Mesothelial cell of epicardium (in vitro differentiated cells): ENCODE results near the gene MS4A6A. TPM values are rescaled to one million over a fixed set of nuclear protein-coding genes. Genes with fewer than 3 reads are reported as not detected.

Experiments used
- DNase-seq, 2 experiments: peaks; one replicate each; pipeline ENCODE4 v3.0.0; 2021; ENCODE audit warnings: low spot score in 2 of 2; ENCODE audit not compliant: unreplicated experiment in 2 of 2
- H3K27ac Mint-ChIP-seq: 2 replicates; pipeline ENCODE4 v1.8.0; 2021; ENCODE audit warnings: mixed read lengths
- H3K27me3 Mint-ChIP-seq: 2 replicates; pipeline ENCODE4 v1.8.0; 2021; ENCODE audit warnings: low read depth, mixed read lengths
- H3K36me3 Mint-ChIP-seq: 2 replicates; pipeline ENCODE4 v1.8.0; 2021; ENCODE audit warnings: mixed read lengths
- H3K4me1 Mint-ChIP-seq: 2 replicates; pipeline ENCODE4 v1.8.0; 2021; ENCODE audit warnings: mixed read lengths
- H3K4me3 Mint-ChIP-seq: 2 replicates; pipeline ENCODE4 v1.8.0; 2021; ENCODE audit warnings: mild to moderate bottlenecking, moderate library complexity, mixed read lengths
- H3K9me3 Mint-ChIP-seq: 2 replicates; pipeline ENCODE4 v1.8.0; 2021; ENCODE audit warnings: mixed read lengths
- total RNA-seq: library from RNA; stranded (reverse); gene quantifications from 3 replicates; pipeline ENCODE4 v1.2.1, GENCODE V29; 2021
- TF ChIP-seq, protein P1 (sequence below): fragments of 200-600 bp; sonication (generic); IDR thresholded peaks from one replicate; pipeline ENCODE4 v1.5.0; 2021; ENCODE audit warnings: antibody characterized with exemption; ENCODE audit not compliant: unreplicated experiment

The MS4A6A gene, protein sequence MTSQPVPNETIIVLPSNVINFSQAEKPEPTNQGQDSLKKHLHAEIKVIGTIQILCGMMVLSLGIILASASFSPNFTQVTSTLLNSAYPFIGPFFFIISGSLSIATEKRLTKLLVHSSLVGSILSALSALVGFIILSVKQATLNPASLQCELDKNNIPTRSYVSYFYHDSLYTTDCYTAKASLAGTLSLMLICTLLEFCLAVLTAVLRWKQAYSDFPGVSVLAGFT
- not detected in 3 replicates for total RNA-seq

DNA sequence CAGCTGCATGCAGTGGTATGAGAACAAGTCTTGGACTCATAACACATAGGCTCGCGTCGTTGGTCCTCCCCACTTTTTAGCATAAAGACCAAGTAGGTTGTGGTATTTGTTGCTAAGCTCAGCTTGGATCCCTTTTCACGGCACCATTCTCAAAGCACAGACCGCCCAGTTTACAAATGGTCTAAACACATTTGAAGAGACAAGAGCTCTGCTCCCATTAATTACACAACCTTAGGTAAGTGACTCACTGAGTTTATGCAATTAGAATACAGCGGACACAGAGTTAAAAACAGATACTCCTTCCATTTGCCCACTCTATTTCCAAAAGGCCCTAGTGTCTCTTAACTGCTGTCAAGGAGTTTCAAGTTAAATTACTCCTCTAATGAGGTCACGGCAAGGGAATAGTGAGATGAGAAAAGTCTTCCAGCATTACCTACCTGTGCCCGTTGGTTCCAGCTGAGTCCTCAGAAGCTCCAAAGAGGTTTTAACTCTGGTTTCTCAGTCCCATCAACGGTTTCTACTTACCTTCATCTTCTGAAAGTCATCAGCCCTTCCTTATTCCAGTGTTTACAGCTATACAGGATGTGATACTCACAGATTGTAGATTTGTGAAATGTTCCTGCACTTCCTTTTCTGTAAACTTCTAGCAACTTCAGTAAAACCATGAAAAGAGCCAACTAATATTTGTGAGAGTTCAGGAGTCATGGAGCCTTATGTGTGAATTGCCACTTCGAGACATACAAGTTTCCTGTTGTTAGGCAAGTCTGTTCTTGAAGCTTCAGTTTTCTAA, at the start of gene MS4A6A:
Gene MS4A6A, minus strand, starts transcription at position 543 of the 790 bp plus-strand sequence. CDS start 1,356 bp downstream, outside the sequence.
- Mint-ChIP-seq H3K36me3 (no peaks in the 10 kb centered on the region), H3K27me3 (peaks cover 4% of the 10 kb centered on the region), H3K27ac (no peak within 1 kb of the TSS), H3K4me3 (no peak within 1 kb of the TSS), H3K9me3 (peaks cover 7% of the 10 kb centered on the region), H3K4me1 (no peaks in the 10 kb centered on the region)
- TF ChIP-seq, protein P1, sequence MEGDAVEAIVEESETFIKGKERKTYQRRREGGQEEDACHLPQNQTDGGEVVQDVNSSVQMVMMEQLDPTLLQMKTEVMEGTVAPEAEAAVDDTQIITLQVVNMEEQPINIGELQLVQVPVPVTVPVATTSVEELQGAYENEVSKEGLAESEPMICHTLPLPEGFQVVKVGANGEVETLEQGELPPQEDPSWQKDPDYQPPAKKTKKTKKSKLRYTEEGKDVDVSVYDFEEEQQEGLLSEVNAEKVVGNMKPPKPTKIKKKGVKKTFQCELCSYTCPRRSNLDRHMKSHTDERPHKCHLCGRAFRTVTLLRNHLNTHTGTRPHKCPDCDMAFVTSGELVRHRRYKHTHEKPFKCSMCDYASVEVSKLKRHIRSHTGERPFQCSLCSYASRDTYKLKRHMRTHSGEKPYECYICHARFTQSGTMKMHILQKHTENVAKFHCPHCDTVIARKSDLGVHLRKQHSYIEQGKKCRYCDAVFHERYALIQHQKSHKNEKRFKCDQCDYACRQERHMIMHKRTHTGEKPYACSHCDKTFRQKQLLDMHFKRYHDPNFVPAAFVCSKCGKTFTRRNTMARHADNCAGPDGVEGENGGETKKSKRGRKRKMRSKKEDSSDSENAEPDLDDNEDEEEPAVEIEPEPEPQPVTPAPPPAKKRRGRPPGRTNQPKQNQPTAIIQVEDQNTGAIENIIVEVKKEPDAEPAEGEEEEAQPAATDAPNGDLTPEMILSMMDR, result no peak
- DNase-seq, result no peak

DNA sequence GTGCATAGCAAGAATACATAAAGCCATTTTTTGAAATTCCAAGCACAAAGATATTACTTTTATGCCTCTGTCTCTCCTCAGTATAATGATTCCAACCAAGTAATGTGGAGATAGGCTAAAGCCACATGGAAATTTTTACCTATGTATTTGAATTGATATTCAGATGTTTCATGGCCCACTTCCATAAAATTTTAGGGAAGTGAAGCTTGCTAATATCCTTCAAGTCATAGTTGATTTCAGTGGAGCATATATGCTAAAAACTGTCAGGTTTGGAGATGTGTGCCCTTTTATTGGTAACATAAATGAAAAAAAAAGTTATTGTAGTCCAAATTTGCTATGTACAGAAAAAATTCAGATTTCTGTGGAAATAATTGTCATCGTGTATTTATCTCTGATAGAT, 47.8 kb upstream of the MS4A6A start:
- Mint-ChIP-seq H3K36me3 (no peaks in the 10 kb centered on the region), H3K4me3 (no peak overlapping the region)

DNA sequence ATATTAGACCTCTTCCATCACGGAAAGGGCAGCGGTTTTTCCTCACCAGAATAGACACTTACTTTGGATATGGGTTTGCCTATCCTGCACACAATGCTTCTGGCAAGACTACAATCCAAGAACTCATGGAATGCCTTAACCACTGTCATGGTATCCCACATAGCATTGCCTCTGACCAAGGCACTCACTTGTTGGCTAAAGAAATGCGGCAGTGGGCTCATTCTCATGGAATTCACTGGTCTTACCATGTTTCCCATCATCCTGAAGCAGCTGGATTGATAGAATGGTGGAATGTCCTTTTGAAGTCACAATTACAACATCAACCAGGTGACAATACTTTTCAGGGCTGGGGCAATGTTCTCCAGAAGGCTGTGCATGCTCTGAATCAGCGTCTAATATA, 39.3 kb upstream of the MS4A6A start:
- H3K4me3 Mint-ChIP-seq, result no peak overlapping the region
- no peaks in the 10 kb centered on the region for H3K27me3 Mint-ChIP-seq
- no peak overlapping the region for H3K27ac Mint-ChIP-seq

More for the DNA sequence above, 47.8 kb upstream of the MS4A6A start:
- Mint-ChIP-seq H3K27me3 (no peaks in the 10 kb centered on the region), H3K9me3 (no peaks in the 10 kb centered on the region), H3K4me1 (no peaks in the 10 kb centered on the region), H3K27ac (no peak overlapping the region)
- DNase-seq, result no peak
- TF ChIP-seq, protein P1, result no peak

DNA sequence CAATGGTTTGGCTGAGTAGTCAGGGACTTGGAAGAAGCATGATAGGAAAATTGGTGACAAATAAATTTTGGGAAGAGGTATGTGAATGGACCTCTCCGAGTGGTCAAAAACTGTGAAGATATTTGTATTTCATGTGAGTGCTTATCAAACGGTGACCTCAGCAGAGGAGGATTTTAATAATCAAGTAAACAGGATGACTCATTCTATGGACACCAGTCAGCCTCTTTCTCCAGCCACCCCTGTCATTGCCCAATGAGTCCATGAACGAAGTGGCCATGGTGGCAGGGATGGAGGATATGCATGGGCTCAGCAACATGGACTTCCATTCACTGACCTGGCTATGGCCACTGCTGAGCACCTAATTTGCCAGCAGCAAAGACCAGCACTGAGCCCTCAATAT, 38.8 kb upstream of the MS4A6A start:
- H3K27me3 Mint-ChIP-seq, result peaks cover 4% of the 10 kb centered on the region
- no peaks in the 10 kb centered on the region for H3K4me1 Mint-ChIP-seq
- H3K4me3 Mint-ChIP-seq, result no peak overlapping the region
- DNase-seq, result no peak
- TF ChIP-seq, protein P1, result no peak
- no peak overlapping the region for H3K27ac Mint-ChIP-seq
- H3K36me3 Mint-ChIP-seq, result no peaks in the 10 kb centered on the region
- no peaks in the 10 kb centered on the region for H3K9me3 Mint-ChIP-seq

More for the DNA sequence above, 39.3 kb upstream of the MS4A6A start:
- Mint-ChIP-seq H3K9me3 (no peaks in the 10 kb centered on the region), H3K4me1 (no peaks in the 10 kb centered on the region), H3K36me3 (no peaks in the 10 kb centered on the region)
- no peak for DNase-seq
- TF ChIP-seq, protein P1, result no peak

DNA sequence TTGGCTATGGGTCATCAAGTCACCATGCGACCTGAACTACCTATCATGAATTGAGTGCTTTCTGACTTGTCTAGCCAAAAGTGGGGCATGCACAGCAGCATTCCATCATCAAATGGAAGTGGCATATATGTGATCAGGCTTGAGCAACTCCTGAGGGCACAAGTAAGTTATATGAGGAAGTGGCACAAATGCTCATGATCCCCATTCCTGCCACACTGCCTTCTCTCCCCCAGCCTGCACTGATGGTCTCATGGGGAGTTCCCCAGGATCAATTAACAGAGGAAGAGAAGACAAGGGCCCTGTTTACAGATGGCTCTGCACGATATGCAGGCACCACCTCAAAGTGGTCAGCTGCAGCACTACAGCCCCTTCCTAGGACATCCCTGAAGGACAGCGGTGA, 38.3 kb upstream of the MS4A6A start:
- H3K4me1 Mint-ChIP-seq, result no peaks in the 10 kb centered on the region
- peaks cover 4% of the 10 kb centered on the region for H3K27me3 Mint-ChIP-seq
- TF ChIP-seq, protein P1, result no peak
- no peaks in the 10 kb centered on the region for H3K9me3 Mint-ChIP-seq
- no peak for DNase-seq
- H3K36me3 Mint-ChIP-seq, result no peaks in the 10 kb centered on the region
- H3K27ac Mint-ChIP-seq, result no peak overlapping the region
- H3K4me3 Mint-ChIP-seq, result no peak overlapping the region
